Jurkat, Clone E6-1 (cell line): ENCODE data around the gene TTBK2.

Experiments used
- DNase-seq: peaks from one replicate; pipeline ENCODE4 v3.0.0-alpha.2; 2011; ENCODE audit warnings: low read depth, low spot score
- H3K4me3 ChIP-seq: 2 replicates; pipeline ENCODE4 v1.5.1; 2011; ENCODE audit warnings: mild to moderate bottlenecking, low read length, control low read depth, moderate library complexity

TTBK2 gene

DNA sequence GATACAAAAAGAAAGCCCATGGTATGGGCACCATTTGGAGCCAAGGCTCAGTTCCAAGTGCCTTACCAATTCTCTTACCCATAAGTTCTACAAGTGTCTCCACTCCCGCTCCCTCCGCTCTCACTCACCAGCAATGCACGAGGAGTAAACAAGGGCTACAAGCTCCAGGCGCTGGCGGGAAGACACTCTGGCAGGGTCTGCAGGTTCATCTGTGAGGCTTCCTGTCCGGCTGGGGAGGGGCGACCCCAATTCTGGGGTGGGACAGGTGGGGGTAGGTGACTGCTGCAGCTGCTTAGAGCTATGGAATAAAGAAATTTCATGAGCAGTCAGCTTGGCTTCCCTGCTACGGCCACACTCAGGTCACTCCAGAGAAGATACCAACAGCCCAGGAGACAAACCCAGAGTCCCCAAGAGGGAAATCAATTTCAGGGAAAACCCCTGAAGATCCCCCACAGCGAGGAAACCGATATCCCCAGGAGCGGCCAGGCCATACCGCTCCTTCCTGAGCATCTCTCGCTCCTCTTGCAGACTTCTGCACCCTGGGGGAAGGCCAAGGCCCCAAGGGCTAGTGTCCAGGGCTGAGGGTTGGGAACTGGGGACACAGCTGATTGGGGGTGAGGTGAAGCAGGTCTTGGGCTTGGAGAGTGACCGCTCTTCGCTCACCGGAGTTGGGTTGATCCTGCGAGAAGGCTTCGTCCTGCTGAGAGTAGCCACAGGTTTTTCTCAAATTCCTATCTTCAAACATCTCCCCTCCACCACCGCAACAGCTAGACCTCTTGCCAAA, 185.0 kb downstream of the TTBK2 start:
- no peak for DNase-seq
- peak overlapping the region; percentile 72 for H3K4me3 ChIP-seq

DNA sequence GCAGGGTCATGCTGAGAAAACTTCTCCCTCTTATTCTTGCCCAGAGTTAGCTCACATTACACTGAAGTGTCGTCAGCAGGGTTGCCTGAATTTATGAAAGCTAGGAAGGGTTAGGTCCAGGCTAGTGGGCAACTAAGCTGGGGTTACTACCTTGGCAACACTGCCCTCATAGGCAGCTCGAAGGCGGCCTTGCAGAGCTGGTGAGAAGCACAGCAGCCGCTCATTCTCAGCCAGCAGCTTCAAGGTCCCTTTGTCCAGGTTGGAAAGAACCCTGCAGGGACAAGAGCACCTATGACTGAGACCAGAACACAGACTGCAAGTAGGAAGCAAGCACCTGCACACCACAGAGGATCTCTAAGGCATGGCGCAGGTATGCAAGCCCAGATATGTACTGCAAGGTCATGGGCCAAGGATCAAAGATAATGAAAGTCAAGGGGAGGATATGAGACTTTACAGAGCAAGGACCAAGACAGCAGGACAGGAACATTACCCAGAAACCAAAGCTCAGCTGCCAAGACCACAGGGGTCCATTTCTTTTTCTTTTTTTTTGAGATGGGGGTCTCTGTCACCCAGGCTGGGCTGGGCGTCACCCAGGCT, 186.4 kb downstream of the TTBK2 start:
- no peak for DNase-seq
- H3K4me3 ChIP-seq = no peak overlapping the region

GRCh38 chr15:42733027-42733426, 187.6 kb downstream of the TTBK2 start:
- DNase-seq = no peak
- no peak overlapping the region for H3K4me3 ChIP-seq

DNA sequence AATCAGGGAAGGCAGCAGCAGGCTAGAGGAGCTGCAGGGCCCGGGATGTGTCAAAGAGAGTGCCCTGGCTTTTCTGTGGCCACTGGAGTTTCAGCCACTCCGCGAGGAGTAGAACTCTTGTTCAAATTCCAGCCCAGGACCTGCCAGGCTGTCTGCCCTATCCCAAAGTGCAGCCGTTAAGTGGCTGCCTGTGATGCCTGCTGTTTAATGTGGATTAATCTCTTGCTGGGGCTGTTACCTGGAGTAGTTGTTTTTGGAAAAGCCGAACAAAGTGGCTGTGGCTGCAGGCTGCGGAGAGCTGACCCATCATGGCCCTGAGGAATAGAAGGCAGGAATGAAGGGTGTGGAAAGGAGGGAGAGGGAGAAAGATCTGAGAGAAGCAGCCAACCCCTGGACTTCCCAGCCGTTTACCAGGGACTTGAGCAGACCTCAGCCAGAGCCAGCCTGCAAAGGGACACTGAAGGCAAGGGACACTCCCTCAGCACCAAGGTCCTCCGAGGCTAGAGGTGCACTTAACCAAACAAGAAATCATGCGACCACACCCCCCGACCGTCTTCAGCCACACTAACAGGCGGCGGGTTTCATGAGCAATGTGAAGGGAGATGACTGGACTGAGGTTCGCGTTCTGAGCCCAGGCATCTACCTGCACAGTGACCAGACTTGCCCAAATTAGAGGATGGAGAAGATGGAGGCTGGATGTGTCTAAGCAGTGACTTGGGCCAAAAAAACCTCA, 188.3 kb downstream of the TTBK2 start:
- H3K4me3 ChIP-seq = no peak overlapping the region
- DNase-seq = no peak

DNA sequence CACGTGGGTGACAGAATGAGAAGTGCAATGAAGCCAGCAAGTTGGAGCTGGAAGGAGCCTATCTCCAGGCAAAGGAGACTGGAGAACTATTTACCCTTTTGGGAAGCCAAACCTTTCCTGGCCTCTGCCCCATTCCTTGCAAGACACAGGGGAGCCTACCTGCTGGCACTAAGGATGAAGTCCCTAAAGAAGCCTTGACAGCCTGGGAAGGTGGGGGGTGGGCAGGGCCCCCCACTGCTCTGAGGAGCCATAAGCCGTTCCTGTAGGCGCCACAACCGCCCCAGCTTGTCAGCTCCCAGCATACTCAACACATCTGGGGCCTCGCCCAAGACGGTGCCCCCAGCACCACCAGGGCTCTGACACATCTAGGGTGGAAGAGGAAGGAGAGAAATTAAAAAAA, 189.1 kb downstream of the TTBK2 start:
- no peak overlapping the region for H3K4me3 ChIP-seq
- DNase-seq = no peak

- H3K4me3 ChIP-seq = no peak overlapping the region
Measured at GRCh38 chr15:42730536-42730935, 190.0 kb downstream of the TTBK2 start.

DNA sequence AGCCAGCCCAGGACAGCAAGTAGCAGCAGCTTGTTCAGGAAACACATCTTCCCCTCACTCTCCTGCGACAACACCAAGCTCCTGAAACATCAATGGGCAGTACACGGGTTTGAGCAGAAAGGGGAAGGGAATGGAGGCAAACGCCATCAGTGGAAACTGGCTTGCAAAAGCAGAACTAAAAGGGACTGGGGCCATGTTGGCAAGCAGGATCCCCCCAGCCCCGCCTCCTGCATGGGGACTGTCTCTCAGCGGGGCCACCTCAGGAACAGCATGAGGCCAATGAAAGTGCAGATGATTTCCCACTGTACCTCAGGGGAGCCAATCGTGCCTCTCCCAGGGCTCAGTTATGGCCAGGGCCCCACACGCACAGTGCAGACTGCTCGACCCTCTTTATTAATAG, 190.4 kb downstream of the TTBK2 start:
- H3K4me3 ChIP-seq = no peak overlapping the region
- DNase-seq = no peak

More at GRCh38 chr15:42730536-42730935, 190.0 kb downstream of the TTBK2 start:
- DNase-seq = no peak

DNA sequence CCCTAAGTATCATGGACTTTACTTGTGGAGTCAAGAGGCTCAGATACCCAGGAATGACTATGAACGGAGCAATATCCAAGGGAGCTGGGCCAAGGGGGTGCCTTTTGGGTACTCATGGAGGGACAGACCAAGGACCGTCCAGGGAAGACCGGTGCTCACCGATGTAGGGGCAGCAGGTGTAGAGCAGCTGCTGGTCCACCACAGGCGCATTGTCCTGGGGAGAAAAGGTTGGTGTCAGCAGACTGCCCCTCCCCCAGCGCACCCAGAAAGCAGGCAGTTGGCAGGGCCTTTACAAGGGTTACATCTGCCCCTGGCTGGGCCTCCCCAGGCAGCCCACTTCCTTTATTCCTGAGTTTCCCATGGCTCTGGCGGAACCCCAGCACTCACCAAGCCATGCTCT, 191.2 kb downstream of the TTBK2 start:
- DNase-seq = no peak
- H3K4me3 ChIP-seq = no peak overlapping the region

DNA sequence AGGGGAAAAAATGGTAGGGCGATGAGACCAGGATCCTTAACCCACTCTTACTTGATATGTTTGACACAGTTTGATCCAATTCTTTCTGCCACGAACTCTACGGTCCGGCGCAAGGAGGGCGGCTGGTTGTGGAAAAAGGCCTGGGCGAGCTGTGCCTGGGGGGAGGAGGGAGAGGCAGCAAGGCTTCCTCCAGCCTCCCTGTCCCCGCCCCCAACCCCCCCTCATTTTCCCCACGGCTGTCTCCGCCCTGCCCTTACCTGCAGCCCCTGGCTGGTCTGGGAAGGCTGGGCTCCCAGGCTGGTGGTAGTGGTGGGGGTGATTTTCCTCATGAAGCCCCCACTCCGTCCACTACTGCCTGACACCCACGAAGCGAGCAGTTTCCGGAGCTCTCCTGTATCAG, 191.6 kb downstream of the TTBK2 start:
- H3K4me3 ChIP-seq = no peak overlapping the region
- no peak for DNase-seq

DNA sequence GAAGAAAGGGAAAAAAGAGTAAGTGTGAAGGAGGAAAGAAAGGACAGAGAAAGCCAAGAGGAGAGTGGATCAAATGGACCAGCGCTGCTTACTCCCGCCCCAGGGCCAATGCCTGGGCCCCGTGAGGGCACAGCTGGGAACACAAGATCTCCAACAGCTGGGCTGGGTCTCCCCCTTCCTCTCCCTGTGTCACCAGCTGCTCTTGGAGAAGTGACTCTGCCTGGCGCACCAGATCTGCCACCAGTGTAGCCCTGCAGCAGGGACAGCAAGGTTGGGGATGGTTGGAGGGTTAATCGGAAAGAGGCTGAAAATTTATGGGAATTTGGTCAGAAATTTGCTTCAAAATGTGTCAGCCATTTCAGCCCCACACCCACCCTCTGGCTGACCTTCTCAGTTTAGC, 192.0 kb downstream of the TTBK2 start:
- H3K4me3 ChIP-seq = no peak overlapping the region
- no peak for DNase-seq

GRCh38 chr15:42727750-42728381, 192.7 kb downstream of the TTBK2 start:
- no peak for DNase-seq
- no peak overlapping the region for H3K4me3 ChIP-seq

- peak; percentile 20 for DNase-seq
- no peak overlapping the region for H3K4me3 ChIP-seq
Measured at GRCh38 chr15:42726114-42726513, 194.5 kb downstream of the TTBK2 start.

GRCh38 chr15:42725331-42725903, 195.2 kb downstream of the TTBK2 start:
- DNase-seq = no peak
- no peak overlapping the region for H3K4me3 ChIP-seq

GRCh38 chr15:42724276-42724675, 196.3 kb downstream of the TTBK2 start:
- no peak overlapping the region for H3K4me3 ChIP-seq
- no peak for DNase-seq

- no peak overlapping the region for H3K4me3 ChIP-seq
- DNase-seq = no peak
Measured at GRCh38 chr15:42723068-42723467, 197.5 kb downstream of the TTBK2 start.

- no peak for DNase-seq
- no peak overlapping the region for H3K4me3 ChIP-seq
Measured at GRCh38 chr15:42721916-42722315, 198.7 kb downstream of the TTBK2 start.

DNA sequence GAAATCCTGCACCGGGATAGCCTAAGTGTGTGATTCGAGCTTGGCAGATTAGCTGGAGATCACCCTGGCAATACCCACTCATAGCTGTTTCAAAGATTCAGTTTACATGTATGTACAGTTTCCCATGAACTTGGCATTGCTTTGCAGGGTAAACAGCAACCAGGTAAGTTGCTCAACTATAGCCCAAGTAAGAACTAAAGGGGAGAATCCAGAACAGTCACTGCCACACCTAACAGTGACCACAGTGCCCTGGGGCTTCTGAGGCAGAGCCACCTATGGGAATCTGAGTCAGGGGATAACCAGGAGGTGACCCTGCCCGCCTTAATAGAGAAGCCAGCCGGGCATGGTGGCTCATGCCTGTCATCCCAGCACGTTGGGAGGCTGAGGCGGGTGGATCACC, 199.6 kb downstream of the TTBK2 start:
- DNase-seq = no peak
- H3K4me3 ChIP-seq = no peak overlapping the region

- DNase-seq = no peak
- H3K4me3 ChIP-seq = no peak overlapping the region
Measured at GRCh38 chr15:42720071-42720470, 200.5 kb downstream of the TTBK2 start.

DNA sequence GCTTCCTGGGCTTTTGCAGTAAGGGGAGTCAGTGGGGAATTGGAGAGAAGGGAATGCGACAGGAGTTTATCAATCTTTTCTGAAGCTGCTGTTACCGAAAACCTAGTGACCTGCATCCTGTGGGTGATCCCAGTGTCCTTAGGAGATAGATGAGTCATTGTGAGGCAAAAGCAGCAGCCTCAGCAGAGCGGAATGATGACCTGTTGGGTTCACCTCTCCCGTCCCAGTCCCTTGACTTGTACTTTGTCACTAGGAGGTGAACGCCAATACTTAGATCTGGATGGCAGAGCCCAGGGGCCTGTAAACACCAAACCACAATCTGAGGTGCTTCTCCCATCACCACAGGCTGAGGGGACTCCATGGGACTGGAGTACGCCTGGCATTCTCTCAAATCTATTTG, 201.5 kb downstream of the TTBK2 start:
- no peak for DNase-seq
- no peak overlapping the region for H3K4me3 ChIP-seq

- no peak for DNase-seq
- no peak overlapping the region for H3K4me3 ChIP-seq
Measured at GRCh38 chr15:42716626-42717025, 204.0 kb downstream of the TTBK2 start.
